BJ (cell line): Measurements from ENCODE around the gene UGT3A1. TPM values are rescaled to one million over a fixed set of nuclear protein-coding genes. Genes with fewer than 3 reads are reported as not detected.
"Not testable (repeated sequence)": the region's sequence is repeated elsewhere in the genome, so short reads cannot be mapped to it uniquely, and the experiment has no call there.

Source experiments
- CTCF ChIA-PET: fragments of 350-600 bp; formaldehyde crosslinking; extraction: SDS; loops from one replicate; lab custom pipeline; 2021; ENCODE audit warnings: antibody characterized with exemption, inconsistent platforms; lab: Yijun Ruan, JAX
- POLR2A ChIA-PET: fragments of 300-600 bp; sonication (Branson Sonifier 250); formaldehyde crosslinking; extraction: SDS; loops from one replicate; lab custom pipeline; 2021; ENCODE audit warnings: antibody characterized with exemption; lab: Charles Lee
- DNase-seq: peaks from one replicate; pipeline ENCODE4 v3.0.0-alpha.2; 2011; ENCODE audit warnings: low read depth
- H3K27me3 ChIP-seq: 2 replicates; pipeline ENCODE4 v1.6.0; 2011; ENCODE audit warnings: low read length; ENCODE audit not compliant: control insufficient read depth, insufficient read depth
- H3K36me3 ChIP-seq: 2 replicates; pipeline ENCODE4 v1.5.1; 2011; ENCODE audit warnings: low read length; ENCODE audit not compliant: control insufficient read depth, insufficient read depth
- H3K4me3 ChIP-seq: 2 replicates; pipeline ENCODE4 v1.5.1; 2011; ENCODE audit warnings: low read depth, mild to moderate bottlenecking, control low read depth, low read length
- CTCF ChIP-seq: IDR thresholded peaks from 2 replicates; pipeline ENCODE4 v1.5.1; 2011; ENCODE audit warnings: low read depth, mild to moderate bottlenecking, control low read depth, inconsistent platforms, low read length, moderate library complexity; ENCODE audit not compliant: insufficient read depth
- polyA plus RNA-seq: library from polyadenylated mRNA; depleted of rRNA; stranded (reverse); fragments of >200 nt; gene quantifications from 2 replicates; pipeline ENCODE4 v1.2.3, GENCODE V29; 2011

Gene UGT3A1
- polyA plus RNA-seq, 1 experiment: not detected

GRCh38 chr5:36031223-36031622 lies 40.0 kb upstream of the UGT3A1 start:
- ChIA-PET CTCF (no interaction called here), POLR2A (no interaction called here)
- no peak for TF ChIP-seq CTCF
- Histone ChIP-seq H3K4me3 (no peak overlapping the region), H3K36me3 (no peaks in the 10 kb centered on the region), H3K27me3 (0 out of 2 replicates have a peak, but pooled peaks cover 1% of the 10 kb centered on the region)
- DNase-seq: no peak

GRCh38 chr5:36029914-36030313 lies 38.7 kb upstream of the UGT3A1 start:
- TF ChIP-seq CTCF: no peak
- Histone ChIP-seq H3K4me3 (no peak overlapping the region), H3K27me3 (0 out of 2 replicates have a peak, but pooled peaks cover 1% of the 10 kb centered on the region), H3K36me3 (no peaks in the 10 kb centered on the region)
- POLR2A ChIA-PET: no interaction called here
- CTCF ChIA-PET: no interaction called here
- DNase-seq: no peak

GRCh38 chr5:36028816-36029465 lies 37.8 kb upstream of the UGT3A1 start:
- DNase-seq: no peak
- ChIA-PET POLR2A (no interaction called here), CTCF (no interaction called here)
- H3K4me3 ChIP-seq: no peak overlapping the region
- no peak for TF ChIP-seq CTCF
- H3K27me3 ChIP-seq: 0 out of 2 replicates have a peak, but pooled peaks cover 1% of the 10 kb centered on the region
- no peaks in the 10 kb centered on the region for H3K36me3 ChIP-seq

GRCh38 chr5:36027711-36028110 lies 36.5 kb upstream of the UGT3A1 start:
- Histone ChIP-seq H3K27me3 (0 out of 2 replicates have a peak, but pooled peaks cover 1% of the 10 kb centered on the region), H3K4me3 (no peak overlapping the region), H3K36me3 (no peaks in the 10 kb centered on the region)
- no peak for TF ChIP-seq CTCF
- CTCF ChIA-PET: no interaction called here
- no peak for DNase-seq
- POLR2A ChIA-PET: no interaction called here

- Histone ChIP-seq H3K36me3 (no peaks in the 10 kb centered on the region), H3K4me3 (no peak overlapping the region), H3K27me3 (0 out of 2 replicates have a peak, but pooled peaks cover 1% of the 10 kb centered on the region)
- ChIA-PET CTCF (no interaction called here), POLR2A (no interaction called here)
- no peak for TF ChIP-seq CTCF
- DNase-seq: no peak
Observed at GRCh38 chr5:36026706-36027465, 35.7 kb upstream of the UGT3A1 start.

GRCh38 chr5:36022246-36022645 lies 31.1 kb upstream of the UGT3A1 start:
- CTCF ChIA-PET, H3K36me3 ChIP-seq, H3K27me3 ChIP-seq, H3K4me3 ChIP-seq, DNase-seq, POLR2A ChIA-PET: not testable (repeated sequence)

GRCh38 chr5:36019584-36019983 lies 28.4 kb upstream of the UGT3A1 start:
- DNase-seq, H3K36me3 ChIP-seq, H3K27me3 ChIP-seq, POLR2A ChIA-PET, CTCF ChIA-PET, H3K4me3 ChIP-seq: not testable (repeated sequence)
